Measurements from ENCODE around the gene KLK10.
"Not testable (repeated sequence)": the region's sequence is repeated elsewhere in the genome, so short reads cannot be mapped to it uniquely, and the experiment has no call there.

The KLK10 gene

GRCh38 chr19:51000981-51001380 lies 18.5 kb downstream of the KLK10 start:
- DNase-seq = no peak

GRCh38 chr19:51000426-51000825 lies 19.1 kb downstream of the KLK10 start:
- no peak for DNase-seq

GRCh38 chr19:50998686-50999085 lies 20.8 kb downstream of the KLK10 start:
- DNase-seq = no peak

- DNase-seq = no peak
These were observed 21.4 kb downstream of the KLK10 start for GRCh38 chr19:50998061-50998460.

GRCh38 chr19:50994129-50994528 lies 25.4 kb downstream of the KLK10 start:
- DNase-seq = no peak

- DNase-seq = no peak
These were observed 26.9 kb downstream of the KLK10 start for GRCh38 chr19:50992666-50993035.

GRCh38 chr19:50984416-50984815 lies 35.1 kb downstream of the KLK10 start:
- not testable (repeated sequence) for DNase-seq

- no peak for DNase-seq
These were observed 35.8 kb downstream of the KLK10 start, which contains the start of gene KLK7 for GRCh38 chr19:50983625-50984292. Gene KLK7, minus strand, starts transcription at chr19:50983917. Its CDS starts 1,518 bp downstream, at chr19:50982399.

- DNase-seq = no peak
These were observed 37.3 kb downstream of the KLK10 start for GRCh38 chr19:50982186-50982585.

GRCh38 chr19:50981587-50982146 lies 37.8 kb downstream of the KLK10 start:
- no peak for DNase-seq

GRCh38 chr19:50980208-50980607 lies 39.3 kb downstream of the KLK10 start:
- no peak for DNase-seq

GRCh38 chr19:50979758-50980157 lies 39.8 kb downstream of the KLK10 start:
- no peak for DNase-seq

GRCh38 chr19:50978772-50979390 lies 40.6 kb downstream of the KLK10 start:
- DNase-seq = no peak

GRCh38 chr19:50977626-50978025 lies 41.9 kb downstream of the KLK10 start:
- no peak for DNase-seq

GRCh38 chr19:50975766-50976165 lies 43.7 kb downstream of the KLK10 start:
- no peak for DNase-seq

GRCh38 chr19:50974702-50975556 lies 44.6 kb downstream of the KLK10 start:
- no peak for DNase-seq

GRCh38 chr19:50972795-50973376 lies 46.6 kb downstream of the KLK10 start:
- no peak for DNase-seq

- not testable (repeated sequence) for DNase-seq
These were observed 49.7 kb downstream of the KLK10 start for GRCh38 chr19:50969810-50970209.

GRCh38 chr19:50969413-50969760 lies 50.1 kb downstream of the KLK10 start, which contains the start of gene KLK6:
Gene KLK6, minus strand, starts transcription at chr19:50969591. Its CDS starts 1,487 bp downstream, at chr19:50968104.
- DNase-seq = no peak

GRCh38 chr19:50968716-50969412 lies 50.6 kb downstream of the KLK10 start:
- DNase-seq = no peak

GRCh38 chr19:50967929-50968715 lies 51.4 kb downstream of the KLK10 start:
- no peak for DNase-seq

- DNase-seq = no peak
These were observed 55.2 kb downstream of the KLK10 start for GRCh38 chr19:50964266-50964665.

Data from activated effector memory CD4-positive, alpha-beta T cell treated with Interleukin-2 at 50 U/mL for 16 hours (primary cell).